Astrocyte (in vitro differentiated cells and primary cell): ENCODE data around the gene HPRT1. TPM values are rescaled to one million over a fixed set of nuclear protein-coding genes. Genes with fewer than 3 reads are reported as not detected.

Experiments
- DNase-seq: peaks from one replicate; pipeline ENCODE4 v3.0.0-alpha.2; 2010; ENCODE audit warnings: low read depth
- FAIRE-seq: peaks from 2 replicates; lab custom pipeline; 2011; peaks lifted over from hg19 to GRCh38; lab: Jason Lieb, UNC
- H2AFZ ChIP-seq: 2 replicates; pipeline ENCODE4 v1.6.0; 2012; ENCODE audit warnings: low read depth, low read length, inconsistent platforms
- H3K27ac ChIP-seq: 2 replicates; pipeline ENCODE4 v1.5.1; 2011; ENCODE audit warnings: low read depth, low read length, inconsistent platforms
- H3K27me3 ChIP-seq: 2 replicates; pipeline ENCODE4 v1.6.0; 2011; ENCODE audit warnings: low read length, inconsistent platforms; ENCODE audit not compliant: insufficient read depth
- H3K36me3 ChIP-seq: 2 replicates; pipeline ENCODE4 v1.5.1; 2011; ENCODE audit warnings: low read length, inconsistent platforms; ENCODE audit not compliant: insufficient read depth
- H3K4me1 ChIP-seq: 2 replicates; pipeline ENCODE4 v1.5.1; 2011; ENCODE audit warnings: low read length, inconsistent platforms; ENCODE audit not compliant: insufficient read depth
- H3K4me2 ChIP-seq: 2 replicates; pipeline ENCODE4 v1.6.0; 2012; ENCODE audit warnings: low read length, inconsistent platforms
- H3K4me3 ChIP-seq: 2 replicates; pipeline ENCODE4 v1.5.1; 2011; ENCODE audit warnings: low read depth, mild to moderate bottlenecking, low read length, inconsistent platforms; ENCODE audit not compliant: insufficient read depth
- H3K79me2 ChIP-seq: 2 replicates; pipeline ENCODE4 v1.6.0; 2012; ENCODE audit warnings: mild to moderate bottlenecking, low read length, inconsistent platforms; ENCODE audit not compliant: insufficient read depth
- H3K9ac ChIP-seq: 2 replicates; pipeline ENCODE4 v1.6.0; 2012; ENCODE audit warnings: mild to moderate bottlenecking, low read length, inconsistent platforms
- H3K9me3 ChIP-seq: 2 replicates; pipeline ENCODE4 v1.5.1; 2012; ENCODE audit warnings: low read depth, mild to moderate bottlenecking, low read length, inconsistent platforms; ENCODE audit not compliant: insufficient read depth
- H4K20me1 ChIP-seq: 2 replicates; pipeline ENCODE4 v1.6.0; 2012; ENCODE audit warnings: low read length, inconsistent platforms; ENCODE audit not compliant: insufficient read depth
- H3K27ac Mint-ChIP-seq: one replicate; pipeline ENCODE4 v1.8.0; 2021; ENCODE audit warnings: mild to moderate bottlenecking, mixed read lengths; ENCODE audit not compliant: unreplicated experiment
- H3K27me3 Mint-ChIP-seq: one replicate; pipeline ENCODE4 v1.8.0; 2021; ENCODE audit warnings: low read depth, mixed read lengths; ENCODE audit not compliant: unreplicated experiment
- H3K36me3 Mint-ChIP-seq: one replicate; pipeline ENCODE4 v1.8.0; 2021; ENCODE audit warnings: low read depth, mixed read lengths; ENCODE audit not compliant: unreplicated experiment
- H3K4me1 Mint-ChIP-seq: one replicate; pipeline ENCODE4 v1.8.0; 2021; ENCODE audit warnings: low read depth, mixed read lengths; ENCODE audit not compliant: unreplicated experiment
- H3K4me3 Mint-ChIP-seq: one replicate; pipeline ENCODE4 v1.8.0; 2021; ENCODE audit warnings: mild to moderate bottlenecking, moderate library complexity, mixed read lengths; ENCODE audit not compliant: unreplicated experiment
- H3K9me3 Mint-ChIP-seq: one replicate; pipeline ENCODE4 v1.8.0; 2021; ENCODE audit warnings: mild to moderate bottlenecking, mixed read lengths; ENCODE audit not compliant: unreplicated experiment
- CTCF ChIP-seq: IDR thresholded peaks from 2 replicates; pipeline ENCODE4 v1.5.1; 2011; ENCODE audit warnings: low read depth, mild to moderate bottlenecking, inconsistent platforms, low read length, moderate library complexity; ENCODE audit not compliant: insufficient read depth
- EZH2 ChIP-seq: IDR thresholded peaks from 2 replicates; pipeline ENCODE4 v1.6.1; 2012; ENCODE audit warnings: mild to moderate bottlenecking, low read length, inconsistent platforms; ENCODE audit not compliant: insufficient read depth
- total RNA-seq: library from RNA; stranded (reverse); gene quantifications from 2 replicates; pipeline ENCODE4 v1.2.1, GENCODE V29; 2021

Gene HPRT1
- total RNA-seq, 1 donor from 2014 or later = 20.2 TPM

- no peak overlapping the region for H3K27ac Mint-ChIP-seq
- DNase-seq = no peak
- H3K9me3 Mint-ChIP-seq = no peaks in the 10 kb centered on the region
- Histone ChIP-seq H3K27me3 (no peaks in the 10 kb centered on the region), H3K4me3 (no peak overlapping the region), H3K27ac (no peak overlapping the region), H3K9ac (no peak overlapping the region), H3K9me3 (no peaks in the 10 kb centered on the region), H3K4me2 (no peak overlapping the region), H4K20me1 (no peaks in the 10 kb centered on the region), H3K79me2 (no peaks in the 10 kb centered on the region), H3K4me1 (no peaks in the 10 kb centered on the region), H2AFZ (no peak overlapping the region), H3K36me3 (no peaks in the 10 kb centered on the region)
- no peak for FAIRE-seq
- H3K4me3 Mint-ChIP-seq = no peak overlapping the region
- H3K27me3 Mint-ChIP-seq = no peaks in the 10 kb centered on the region
- TF ChIP-seq EZH2 (no peak), CTCF (no peak)
- no peaks in the 10 kb centered on the region for H3K4me1 Mint-ChIP-seq
- no peaks in the 10 kb centered on the region for H3K36me3 Mint-ChIP-seq
These were observed 16.3 kb downstream of the HPRT1 start for GRCh38 chrX:134476284-134476683.

GRCh38 chrX:134478374-134478773 lies 18.4 kb downstream of the HPRT1 start:
- TF ChIP-seq EZH2 (no peak), CTCF (no peak)
- no peaks in the 10 kb centered on the region for H3K9me3 Mint-ChIP-seq

GRCh38 chrX:134480061-134480460 lies 20.1 kb downstream of the HPRT1 start:
- Mint-ChIP-seq H3K36me3 (no peaks in the 10 kb centered on the region), H3K27me3 (no peaks in the 10 kb centered on the region), H3K9me3 (no peaks in the 10 kb centered on the region), H3K27ac (no peak overlapping the region), H3K4me3 (no peak overlapping the region), H3K4me1 (no peaks in the 10 kb centered on the region)
- H4K20me1 ChIP-seq = no peaks in the 10 kb centered on the region
- no peaks in the 10 kb centered on the region for H3K9me3 ChIP-seq
- no peak overlapping the region for H3K27ac ChIP-seq
- no peak overlapping the region for H3K9ac ChIP-seq
- TF ChIP-seq CTCF (no peak), EZH2 (no peak)
- H3K4me1 ChIP-seq = no peaks in the 10 kb centered on the region
- H3K27me3 ChIP-seq = no peaks in the 10 kb centered on the region
- DNase-seq (no peak), FAIRE-seq (no peak)
- no peak overlapping the region for H3K4me2 ChIP-seq
- no peak overlapping the region for H3K4me3 ChIP-seq
- no peak overlapping the region for H2AFZ ChIP-seq
- H3K79me2 ChIP-seq = no peaks in the 10 kb centered on the region
- no peaks in the 10 kb centered on the region for H3K36me3 ChIP-seq

More at GRCh38 chrX:134478374-134478773, 18.4 kb downstream of the HPRT1 start:
- no peak overlapping the region for H2AFZ ChIP-seq
- Mint-ChIP-seq H3K4me1 (no peaks in the 10 kb centered on the region), H3K4me3 (no peak overlapping the region), H3K27ac (no peak overlapping the region), H3K36me3 (no peaks in the 10 kb centered on the region), H3K27me3 (no peaks in the 10 kb centered on the region)
- no peak overlapping the region for H3K4me2 ChIP-seq
- H3K4me3 ChIP-seq = no peak overlapping the region
- no peak for FAIRE-seq
- H3K9me3 ChIP-seq = no peaks in the 10 kb centered on the region
- H4K20me1 ChIP-seq = no peaks in the 10 kb centered on the region
- no peaks in the 10 kb centered on the region for H3K36me3 ChIP-seq
- no peak for DNase-seq
- H3K79me2 ChIP-seq = no peaks in the 10 kb centered on the region
- H3K9ac ChIP-seq = no peak overlapping the region
- H3K27ac ChIP-seq = no peak overlapping the region
- no peaks in the 10 kb centered on the region for H3K27me3 ChIP-seq
- no peaks in the 10 kb centered on the region for H3K4me1 ChIP-seq
